Measurements from ENCODE around the gene DNAH10.

GRCh38 chr12:123899368-123899767 lies 137.3 kb downstream of the DNAH10 start:
- TF ChIP-seq FOXK1 (CRISPR knock-in tag; IDR thresholded peaks at IDR 0.05) = no peak
- TF ChIP-seq, protein P1, sequence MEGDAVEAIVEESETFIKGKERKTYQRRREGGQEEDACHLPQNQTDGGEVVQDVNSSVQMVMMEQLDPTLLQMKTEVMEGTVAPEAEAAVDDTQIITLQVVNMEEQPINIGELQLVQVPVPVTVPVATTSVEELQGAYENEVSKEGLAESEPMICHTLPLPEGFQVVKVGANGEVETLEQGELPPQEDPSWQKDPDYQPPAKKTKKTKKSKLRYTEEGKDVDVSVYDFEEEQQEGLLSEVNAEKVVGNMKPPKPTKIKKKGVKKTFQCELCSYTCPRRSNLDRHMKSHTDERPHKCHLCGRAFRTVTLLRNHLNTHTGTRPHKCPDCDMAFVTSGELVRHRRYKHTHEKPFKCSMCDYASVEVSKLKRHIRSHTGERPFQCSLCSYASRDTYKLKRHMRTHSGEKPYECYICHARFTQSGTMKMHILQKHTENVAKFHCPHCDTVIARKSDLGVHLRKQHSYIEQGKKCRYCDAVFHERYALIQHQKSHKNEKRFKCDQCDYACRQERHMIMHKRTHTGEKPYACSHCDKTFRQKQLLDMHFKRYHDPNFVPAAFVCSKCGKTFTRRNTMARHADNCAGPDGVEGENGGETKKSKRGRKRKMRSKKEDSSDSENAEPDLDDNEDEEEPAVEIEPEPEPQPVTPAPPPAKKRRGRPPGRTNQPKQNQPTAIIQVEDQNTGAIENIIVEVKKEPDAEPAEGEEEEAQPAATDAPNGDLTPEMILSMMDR (IDR thresholded peaks at IDR 0.05) = no peak
- TF ChIP-seq CBFB (CRISPR knock-in tag; IDR thresholded peaks at IDR 0.05; ENCODE audit: low read depth) = no peak
- no peak for TF ChIP-seq ERG (CRISPR knock-in tag; IDR thresholded peaks at IDR 0.05)
- TF ChIP-seq SP1 (CRISPR knock-in tag; conservative IDR thresholded peaks at IDR 0.05) = no peak
- no peak for TF ChIP-seq FOXP1 (CRISPR knock-in tag; IDR thresholded peaks at IDR 0.05; ENCODE audit: borderline replicate concordance)
- TF ChIP-seq ZNF512 (CRISPR knock-in tag; IDR thresholded peaks at IDR 0.05; ENCODE audit: borderline replicate concordance) = no peak
- TF ChIP-seq JUN (CRISPR knock-in tag; IDR thresholded peaks at IDR 0.05) = no peak
- TF ChIP-seq STAT6 (CRISPR knock-in tag; conservative IDR thresholded peaks at IDR 0.05; ENCODE audit: low read depth) = no peak
- no peak for TF ChIP-seq ESRRA (CRISPR knock-in tag; IDR thresholded peaks at IDR 0.05; ENCODE audit: borderline replicate concordance)
- TF ChIP-seq, protein P2, sequence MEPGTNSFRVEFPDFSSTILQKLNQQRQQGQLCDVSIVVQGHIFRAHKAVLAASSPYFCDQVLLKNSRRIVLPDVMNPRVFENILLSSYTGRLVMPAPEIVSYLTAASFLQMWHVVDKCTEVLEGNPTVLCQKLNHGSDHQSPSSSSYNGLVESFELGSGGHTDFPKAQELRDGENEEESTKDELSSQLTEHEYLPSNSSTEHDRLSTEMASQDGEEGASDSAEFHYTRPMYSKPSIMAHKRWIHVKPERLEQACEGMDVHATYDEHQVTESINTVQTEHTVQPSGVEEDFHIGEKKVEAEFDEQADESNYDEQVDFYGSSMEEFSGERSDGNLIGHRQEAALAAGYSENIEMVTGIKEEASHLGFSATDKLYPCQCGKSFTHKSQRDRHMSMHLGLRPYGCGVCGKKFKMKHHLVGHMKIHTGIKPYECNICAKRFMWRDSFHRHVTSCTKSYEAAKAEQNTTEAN (CRISPR knock-in tag; IDR thresholded peaks at IDR 0.05) = no peak
- TF ChIP-seq, protein P3, sequence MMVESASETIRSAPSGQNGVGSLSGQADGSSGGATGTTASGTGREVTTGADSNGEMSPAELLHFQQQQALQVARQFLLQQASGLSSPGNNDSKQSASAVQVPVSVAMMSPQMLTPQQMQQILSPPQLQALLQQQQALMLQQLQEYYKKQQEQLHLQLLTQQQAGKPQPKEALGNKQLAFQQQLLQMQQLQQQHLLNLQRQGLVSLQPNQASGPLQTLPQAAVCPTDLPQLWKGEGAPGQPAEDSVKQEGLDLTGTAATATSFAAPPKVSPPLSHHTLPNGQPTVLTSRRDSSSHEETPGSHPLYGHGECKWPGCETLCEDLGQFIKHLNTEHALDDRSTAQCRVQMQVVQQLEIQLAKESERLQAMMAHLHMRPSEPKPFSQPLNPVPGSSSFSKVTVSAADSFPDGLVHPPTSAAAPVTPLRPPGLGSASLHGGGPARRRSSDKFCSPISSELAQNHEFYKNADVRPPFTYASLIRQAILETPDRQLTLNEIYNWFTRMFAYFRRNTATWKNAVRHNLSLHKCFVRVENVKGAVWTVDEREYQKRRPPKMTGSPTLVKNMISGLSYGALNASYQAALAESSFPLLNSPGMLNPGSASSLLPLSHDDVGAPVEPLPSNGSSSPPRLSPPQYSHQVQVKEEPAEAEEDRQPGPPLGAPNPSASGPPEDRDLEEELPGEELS (CRISPR knock-in tag; IDR thresholded peaks at IDR 0.05) = no peak
- TF ChIP-seq NR3C1 (CRISPR knock-in tag; conservative IDR thresholded peaks at IDR 0.05; ENCODE audit: low read depth) = no peak
